A549 (cell line): Measurements from ENCODE around the gene RUFY2. TPM values are rescaled to one million over a fixed set of nuclear protein-coding genes. Genes with fewer than 3 reads are reported as not detected.

Experiments used
- CBX2 ChIP-seq: fragments of 200-600 bp; sonication (generic); IDR thresholded peaks from 2 replicates; pipeline ENCODE4 v1.6.1; 2016; ENCODE audit warnings: low read depth, mild to moderate bottlenecking, borderline replicate concordance
- CHD2 ChIP-seq: fragments of 150-350 bp; IDR thresholded peaks from 2 replicates; pipeline ENCODE4 v1.6.1; 2014; ENCODE audit warnings: low read length; ENCODE audit not compliant: partially characterized antibody
- CHD4 ChIP-seq: fragments of 200-600 bp; sonication (generic); IDR thresholded peaks from 2 replicates; pipeline ENCODE4 v1.6.1; 2016; ENCODE audit warnings: antibody characterized with exemption, mild to moderate bottlenecking, borderline replicate concordance
- EP300 ChIP-seq, 2 experiments: fragments of >200 bp; sonication (Bioruptor Twin); formaldehyde crosslinking; IDR thresholded peaks; 2 replicates in 1 of 2; 3 replicates in 1 of 2; pipeline ENCODE4 v1.6.1; 2016 to 2017
- FOSB ChIP-seq: fragments of 250-450 bp; sonication (Bioruptor Pico); IDR thresholded peaks from 2 replicates; pipeline ENCODE4 v1.5.0; 2020; ENCODE audit warnings: mild to moderate bottlenecking, moderate library complexity
- HEYL ChIP-seq: fragments of 250-450 bp; sonication (Bioruptor Pico); IDR thresholded peaks from 2 replicates; pipeline ENCODE4 v1.8.0; 2021; ENCODE audit warnings: mild to moderate bottlenecking, moderate library complexity
- HOXB5 ChIP-seq: fragments of 250-450 bp; sonication (Bioruptor Pico); IDR thresholded peaks from 2 replicates; pipeline ENCODE4 v1.5.0; 2020; ENCODE audit warnings: mild to moderate bottlenecking, moderate library complexity
- JUNB ChIP-seq: fragments of >200 bp; sonication (Bioruptor Twin); formaldehyde crosslinking; IDR thresholded peaks from 2 replicates; pipeline ENCODE4 v1.6.1; 2016
- MAFK ChIP-seq: fragments of 450-650 bp; IDR thresholded peaks from 2 replicates; pipeline ENCODE4 v1.6.1; 2014; ENCODE audit not compliant: partially characterized antibody
- MYC ChIP-seq: IDR thresholded peaks from 2 replicates; pipeline ENCODE4 v1.6.1; 2012; ENCODE audit warnings: mild to moderate bottlenecking, inconsistent platforms, low read length, improper control_type of control experiment, borderline replicate concordance
- NR3C1 ChIP-seq: fragments of >200 bp; sonication (Bioruptor Twin); formaldehyde crosslinking; IDR thresholded peaks from 3 replicates; pipeline ENCODE4 v1.6.1; 2017
- POLR2AphosphoS2 ChIP-seq: conservative IDR thresholded peaks from 2 replicates; pipeline ENCODE4 v1.6.1; 2012; ENCODE audit warnings: low read length, improper control_type of control experiment, inconsistent platforms
- RAD21 ChIP-seq, 2 experiments: fragments of >200 bp in 1 of 2; sonication (Bioruptor Twin) in 1 of 2; formaldehyde crosslinking in 1 of 2; IDR thresholded peaks in 1 of 2; conservative IDR thresholded peaks in 1 of 2; 2 replicates in 1 of 2; 3 replicates in 1 of 2; pipeline ENCODE4 v1.6.1; 2012 to 2018; ENCODE audit warnings: inconsistent platforms in 1 of 2
- RARB ChIP-seq: fragments of 250-450 bp; sonication (Bioruptor Pico); IDR thresholded peaks from 2 replicates; pipeline ENCODE4 v1.8.0; 2021; ENCODE audit warnings: mild to moderate bottlenecking, moderate library complexity
- RCOR1 ChIP-seq: fragments of 150-350 bp; IDR thresholded peaks from 2 replicates; pipeline ENCODE4 v1.6.1; 2014; ENCODE audit warnings: antibody characterized with exemption, low read length, low read depth
- RFX5 ChIP-seq: fragments of 450-650 bp; IDR thresholded peaks from 2 replicates; pipeline ENCODE4 v1.7.1; 2014; ENCODE audit warnings: antibody characterized with exemption, mild to moderate bottlenecking, moderate library complexity
- USF2 ChIP-seq: fragments of 450-650 bp; IDR thresholded peaks from 2 replicates; pipeline ENCODE4 v1.6.1; 2014; ENCODE audit warnings: antibody characterized with exemption
- ZSCAN20 ChIP-seq: fragments of 250-450 bp; sonication (Bioruptor Pico); IDR thresholded peaks from 2 replicates; pipeline ENCODE4 v1.8.0; 2022; ENCODE audit warnings: mild to moderate bottlenecking, moderate library complexity
- polyA plus RNA-seq, 4 experiments: library from polyadenylated mRNA; depleted of rRNA in 3 of 4; stranded (reverse); fragments of >200 nt; fragmentation: RNase III in 1 of 4; extraction: RNeasy Plus Mini Kit Qiagen cat#74134 plus additional on column Dnase treatment in 1 of 4; gene quantifications; 2 replicates in 3 of 4; 3 replicates in 1 of 4; pipeline ENCODE4 v1.2.3, GENCODE V29; 2011 to 2017
- TF ChIP-seq, protein P1 (sequence below): IDR thresholded peaks from 2 replicates; pipeline ENCODE4 v1.6.1; 2012; ENCODE audit warnings: low read depth, borderline replicate concordance
- TF ChIP-seq, protein P2 (sequence below): IDR thresholded peaks from 2 replicates; pipeline ENCODE4 v1.6.1; 2012
- TF ChIP-seq, protein P3 (sequence below): fragments of >200 bp; sonication (Bioruptor Twin); formaldehyde crosslinking; IDR thresholded peaks from 3 replicates; pipeline ENCODE4 v1.6.1; 2016
- TF ChIP-seq, protein P4 (sequence below): fragments of 200-600 bp; sonication (generic); IDR thresholded peaks from 2 replicates; pipeline ENCODE4 v1.6.1; 2016; ENCODE audit warnings: antibody characterized with exemption, mild to moderate bottlenecking, moderate library complexity

Gene RUFY2
- polyA plus RNA-seq, 2 of the 4 experiments (the other 2 are of a cell fraction): 7.9 to 20.3 TPM

GRCh38 chr10:68331455-68332258, 75.4 kb downstream of the RUFY2 start, which contains the start of gene HNRNPH3 (continued):
- TF ChIP-seq, protein P1, sequence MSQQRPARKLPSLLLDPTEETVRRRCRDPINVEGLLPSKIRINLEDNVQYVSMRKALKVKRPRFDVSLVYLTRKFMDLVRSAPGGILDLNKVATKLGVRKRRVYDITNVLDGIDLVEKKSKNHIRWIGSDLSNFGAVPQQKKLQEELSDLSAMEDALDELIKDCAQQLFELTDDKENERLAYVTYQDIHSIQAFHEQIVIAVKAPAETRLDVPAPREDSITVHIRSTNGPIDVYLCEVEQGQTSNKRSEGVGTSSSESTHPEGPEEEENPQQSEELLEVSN: peak; percentile 96
- TF ChIP-seq CHD2 (peak; percentile 100), FOSB (CRISPR knock-in tag) (peak; percentile 77), RAD21 (conservative IDR thresholded peaks at IDR 0.05 in 1 of 2, IDR thresholded peaks at IDR 0.05 in 1 of 2) (no peak; a peak in 1 of 5 replicates), EP300 (IDR thresholded peaks at IDR 0.05) (no peak), USF2 (peak; percentile 83), RCOR1 (no peak), MYC (peak; percentile 85), MAFK (no peak), HOXB5 (CRISPR knock-in tag) (peak; percentile 84), CHD4 (no peak), ZSCAN20 (CRISPR knock-in tag) (no peak), HEYL (CRISPR knock-in tag) (0 out of 2 replicates have a peak, but pooled peaks have one; percentile 69), RFX5 (0 out of 2 replicates have a peak, but pooled peaks have one; percentile 13), RARB (CRISPR knock-in tag) (no peak), NR3C1 (no peak), CBX2 (no peak), POLR2AphosphoS2 (no peak), JUNB (no peak)
- TF ChIP-seq, protein P2, sequence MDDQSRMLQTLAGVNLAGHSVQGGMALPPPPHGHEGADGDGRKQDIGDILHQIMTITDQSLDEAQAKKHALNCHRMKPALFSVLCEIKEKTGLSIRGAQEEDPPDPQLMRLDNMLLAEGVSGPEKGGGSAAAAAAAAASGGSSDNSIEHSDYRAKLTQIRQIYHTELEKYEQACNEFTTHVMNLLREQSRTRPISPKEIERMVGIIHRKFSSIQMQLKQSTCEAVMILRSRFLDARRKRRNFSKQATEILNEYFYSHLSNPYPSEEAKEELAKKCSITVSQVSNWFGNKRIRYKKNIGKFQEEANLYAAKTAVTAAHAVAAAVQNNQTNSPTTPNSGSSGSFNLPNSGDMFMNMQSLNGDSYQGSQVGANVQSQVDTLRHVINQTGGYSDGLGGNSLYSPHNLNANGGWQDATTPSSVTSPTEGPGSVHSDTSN: peak; percentile 75; the same call in 1 of the 2 replicates
- TF ChIP-seq, protein P3, sequence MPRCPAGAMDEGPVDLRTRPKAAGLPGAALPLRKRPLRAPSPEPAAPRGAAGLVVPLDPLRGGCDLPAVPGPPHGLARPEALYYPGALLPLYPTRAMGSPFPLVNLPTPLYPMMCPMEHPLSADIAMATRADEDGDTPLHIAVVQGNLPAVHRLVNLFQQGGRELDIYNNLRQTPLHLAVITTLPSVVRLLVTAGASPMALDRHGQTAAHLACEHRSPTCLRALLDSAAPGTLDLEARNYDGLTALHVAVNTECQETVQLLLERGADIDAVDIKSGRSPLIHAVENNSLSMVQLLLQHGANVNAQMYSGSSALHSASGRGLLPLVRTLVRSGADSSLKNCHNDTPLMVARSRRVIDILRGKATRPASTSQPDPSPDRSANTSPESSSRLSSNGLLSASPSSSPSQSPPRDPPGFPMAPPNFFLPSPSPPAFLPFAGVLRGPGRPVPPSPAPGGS: peak; percentile 92
- TF ChIP-seq, protein P4, sequence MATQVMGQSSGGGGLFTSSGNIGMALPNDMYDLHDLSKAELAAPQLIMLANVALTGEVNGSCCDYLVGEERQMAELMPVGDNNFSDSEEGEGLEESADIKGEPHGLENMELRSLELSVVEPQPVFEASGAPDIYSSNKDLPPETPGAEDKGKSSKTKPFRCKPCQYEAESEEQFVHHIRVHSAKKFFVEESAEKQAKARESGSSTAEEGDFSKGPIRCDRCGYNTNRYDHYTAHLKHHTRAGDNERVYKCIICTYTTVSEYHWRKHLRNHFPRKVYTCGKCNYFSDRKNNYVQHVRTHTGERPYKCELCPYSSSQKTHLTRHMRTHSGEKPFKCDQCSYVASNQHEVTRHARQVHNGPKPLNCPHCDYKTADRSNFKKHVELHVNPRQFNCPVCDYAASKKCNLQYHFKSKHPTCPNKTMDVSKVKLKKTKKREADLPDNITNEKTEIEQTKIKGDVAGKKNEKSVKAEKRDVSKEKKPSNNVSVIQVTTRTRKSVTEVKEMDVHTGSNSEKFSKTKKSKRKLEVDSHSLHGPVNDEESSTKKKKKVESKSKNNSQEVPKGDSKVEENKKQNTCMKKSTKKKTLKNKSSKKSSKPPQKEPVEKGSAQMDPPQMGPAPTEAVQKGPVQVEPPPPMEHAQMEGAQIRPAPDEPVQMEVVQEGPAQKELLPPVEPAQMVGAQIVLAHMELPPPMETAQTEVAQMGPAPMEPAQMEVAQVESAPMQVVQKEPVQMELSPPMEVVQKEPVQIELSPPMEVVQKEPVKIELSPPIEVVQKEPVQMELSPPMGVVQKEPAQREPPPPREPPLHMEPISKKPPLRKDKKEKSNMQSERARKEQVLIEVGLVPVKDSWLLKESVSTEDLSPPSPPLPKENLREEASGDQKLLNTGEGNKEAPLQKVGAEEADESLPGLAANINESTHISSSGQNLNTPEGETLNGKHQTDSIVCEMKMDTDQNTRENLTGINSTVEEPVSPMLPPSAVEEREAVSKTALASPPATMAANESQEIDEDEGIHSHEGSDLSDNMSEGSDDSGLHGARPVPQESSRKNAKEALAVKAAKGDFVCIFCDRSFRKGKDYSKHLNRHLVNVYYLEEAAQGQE: peak; percentile 100
